Measurements from ENCODE around the gene LANCL3.

LANCL3 gene

DNA sequence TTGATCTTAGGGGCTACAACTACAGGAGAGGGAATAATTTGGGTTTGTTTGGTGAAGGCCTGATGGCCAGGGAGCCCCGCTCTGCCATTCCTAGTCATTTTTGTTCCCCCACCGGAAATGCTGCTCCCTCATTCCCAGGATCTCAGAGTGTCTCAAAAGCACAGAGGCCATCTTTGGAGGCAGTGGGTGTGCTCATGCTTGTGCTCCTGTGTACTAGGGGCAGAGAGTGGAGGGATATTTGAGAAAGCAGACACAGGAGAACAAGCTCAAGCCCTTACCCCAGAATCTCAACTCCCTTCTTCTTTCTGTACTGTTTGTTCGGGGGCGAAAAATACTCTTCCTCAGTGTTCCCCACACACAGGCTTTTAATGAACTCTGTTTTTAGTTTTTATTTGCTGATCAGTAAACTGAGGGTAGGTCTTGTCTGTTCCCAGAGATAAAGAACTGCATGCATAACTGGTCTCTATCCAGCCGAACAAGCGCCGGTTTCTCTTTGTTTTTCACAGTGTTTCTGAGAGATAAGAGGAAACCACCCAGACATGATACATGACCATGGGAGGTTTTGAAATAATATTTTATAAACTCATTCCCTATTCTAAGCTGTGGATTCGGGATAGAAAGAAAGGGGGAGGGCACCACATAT lies 81.2 kb downstream of the LANCL3 start:
- H3K4me1 ChIP-seq (ENCODE audit: control insufficient read depth, insufficient read depth, low read length), result no peaks in the 10 kb centered on the region
- TF ChIP-seq, protein P1, sequence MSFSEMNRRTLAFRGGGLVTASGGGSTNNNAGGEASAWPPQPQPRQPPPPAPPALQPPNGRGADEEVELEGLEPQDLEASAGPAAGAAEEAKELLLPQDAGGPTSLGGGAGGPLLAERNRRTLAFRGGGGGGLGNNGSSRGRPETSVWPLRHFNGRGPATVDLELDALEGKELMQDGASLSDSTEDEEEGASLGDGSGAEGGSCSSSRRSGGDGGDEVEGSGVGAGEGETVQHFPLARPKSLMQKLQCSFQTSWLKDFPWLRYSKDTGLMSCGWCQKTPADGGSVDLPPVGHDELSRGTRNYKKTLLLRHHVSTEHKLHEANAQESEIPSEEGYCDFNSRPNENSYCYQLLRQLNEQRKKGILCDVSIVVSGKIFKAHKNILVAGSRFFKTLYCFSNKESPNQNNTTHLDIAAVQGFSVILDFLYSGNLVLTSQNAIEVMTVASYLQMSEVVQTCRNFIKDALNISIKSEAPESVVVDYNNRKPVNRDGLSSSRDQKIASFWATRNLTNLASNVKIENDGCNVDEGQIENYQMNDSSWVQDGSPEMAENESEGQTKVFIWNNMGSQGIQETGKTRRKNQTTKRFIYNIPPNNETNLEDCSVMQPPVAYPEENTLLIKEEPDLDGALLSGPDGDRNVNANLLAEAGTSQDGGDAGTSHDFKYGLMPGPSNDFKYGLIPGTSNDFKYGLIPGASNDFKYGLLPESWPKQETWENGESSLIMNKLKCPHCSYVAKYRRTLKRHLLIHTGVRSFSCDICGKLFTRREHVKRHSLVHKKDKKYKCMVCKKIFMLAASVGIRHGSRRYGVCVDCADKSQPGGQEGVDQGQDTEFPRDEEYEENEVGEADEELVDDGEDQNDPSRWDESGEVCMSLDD (tag by site-specific recombination; IDR thresholded peaks at IDR 0.05), result no peak
- TF ChIP-seq, protein P2, sequence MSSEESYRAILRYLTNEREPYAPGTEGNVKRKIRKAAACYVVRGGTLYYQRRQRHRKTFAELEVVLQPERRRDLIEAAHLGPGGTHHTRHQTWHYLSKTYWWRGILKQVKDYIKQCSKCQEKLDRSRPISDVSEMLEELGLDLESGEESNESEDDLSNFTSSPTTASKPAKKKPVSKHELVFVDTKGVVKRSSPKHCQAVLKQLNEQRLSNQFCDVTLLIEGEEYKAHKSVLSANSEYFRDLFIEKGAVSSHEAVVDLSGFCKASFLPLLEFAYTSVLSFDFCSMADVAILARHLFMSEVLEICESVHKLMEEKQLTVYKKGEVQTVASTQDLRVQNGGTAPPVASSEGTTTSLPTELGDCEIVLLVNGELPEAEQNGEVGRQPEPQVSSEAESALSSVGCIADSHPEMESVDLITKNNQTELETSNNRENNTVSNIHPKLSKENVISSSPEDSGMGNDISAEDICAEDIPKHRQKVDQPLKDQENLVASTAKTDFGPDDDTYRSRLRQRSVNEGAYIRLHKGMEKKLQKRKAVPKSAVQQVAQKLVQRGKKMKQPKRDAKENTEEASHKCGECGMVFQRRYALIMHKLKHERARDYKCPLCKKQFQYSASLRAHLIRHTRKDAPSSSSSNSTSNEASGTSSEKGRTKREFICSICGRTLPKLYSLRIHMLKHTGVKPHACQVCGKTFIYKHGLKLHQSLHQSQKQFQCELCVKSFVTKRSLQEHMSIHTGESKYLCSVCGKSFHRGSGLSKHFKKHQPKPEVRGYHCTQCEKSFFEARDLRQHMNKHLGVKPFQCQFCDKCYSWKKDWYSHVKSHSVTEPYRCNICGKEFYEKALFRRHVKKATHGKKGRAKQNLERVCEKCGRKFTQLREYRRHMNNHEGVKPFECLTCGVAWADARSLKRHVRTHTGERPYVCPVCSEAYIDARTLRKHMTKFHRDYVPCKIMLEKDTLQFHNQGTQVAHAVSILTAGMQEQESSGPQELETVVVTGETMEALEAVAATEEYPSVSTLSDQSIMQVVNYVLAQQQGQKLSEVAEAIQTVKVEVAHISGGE (tag by site-specific recombination; conservative IDR thresholded peaks at IDR 0.05; ENCODE audit: low read depth), result no peak
- TF ChIP-seq ZNF555 (tag by site-specific recombination; conservative IDR thresholded peaks at IDR 0.05), result no peak
- no peak for TF ChIP-seq ZSCAN16 (tag by site-specific recombination; IDR thresholded peaks at IDR 0.05)
- no peak for TF ChIP-seq ZNF394 (tag by site-specific recombination; IDR thresholded peaks at IDR 0.05; ENCODE audit: borderline replicate concordance)
- no peak for TF ChIP-seq MYNN (tag by site-specific recombination; IDR thresholded peaks at IDR 0.05; ENCODE audit: borderline replicate concordance)
- no peak for TF ChIP-seq ZNF16 (tag by site-specific recombination; IDR thresholded peaks at IDR 0.05; ENCODE audit: low read depth)
- TF ChIP-seq, protein P3, sequence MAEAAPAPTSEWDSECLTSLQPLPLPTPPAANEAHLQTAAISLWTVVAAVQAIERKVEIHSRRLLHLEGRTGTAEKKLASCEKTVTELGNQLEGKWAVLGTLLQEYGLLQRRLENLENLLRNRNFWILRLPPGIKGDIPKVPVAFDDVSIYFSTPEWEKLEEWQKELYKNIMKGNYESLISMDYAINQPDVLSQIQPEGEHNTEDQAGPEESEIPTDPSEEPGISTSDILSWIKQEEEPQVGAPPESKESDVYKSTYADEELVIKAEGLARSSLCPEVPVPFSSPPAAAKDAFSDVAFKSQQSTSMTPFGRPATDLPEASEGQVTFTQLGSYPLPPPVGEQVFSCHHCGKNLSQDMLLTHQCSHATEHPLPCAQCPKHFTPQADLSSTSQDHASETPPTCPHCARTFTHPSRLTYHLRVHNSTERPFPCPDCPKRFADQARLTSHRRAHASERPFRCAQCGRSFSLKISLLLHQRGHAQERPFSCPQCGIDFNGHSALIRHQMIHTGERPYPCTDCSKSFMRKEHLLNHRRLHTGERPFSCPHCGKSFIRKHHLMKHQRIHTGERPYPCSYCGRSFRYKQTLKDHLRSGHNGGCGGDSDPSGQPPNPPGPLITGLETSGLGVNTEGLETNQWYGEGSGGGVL (tag by site-specific recombination; IDR thresholded peaks at IDR 0.05), result no peak
- TF ChIP-seq, protein P4, sequence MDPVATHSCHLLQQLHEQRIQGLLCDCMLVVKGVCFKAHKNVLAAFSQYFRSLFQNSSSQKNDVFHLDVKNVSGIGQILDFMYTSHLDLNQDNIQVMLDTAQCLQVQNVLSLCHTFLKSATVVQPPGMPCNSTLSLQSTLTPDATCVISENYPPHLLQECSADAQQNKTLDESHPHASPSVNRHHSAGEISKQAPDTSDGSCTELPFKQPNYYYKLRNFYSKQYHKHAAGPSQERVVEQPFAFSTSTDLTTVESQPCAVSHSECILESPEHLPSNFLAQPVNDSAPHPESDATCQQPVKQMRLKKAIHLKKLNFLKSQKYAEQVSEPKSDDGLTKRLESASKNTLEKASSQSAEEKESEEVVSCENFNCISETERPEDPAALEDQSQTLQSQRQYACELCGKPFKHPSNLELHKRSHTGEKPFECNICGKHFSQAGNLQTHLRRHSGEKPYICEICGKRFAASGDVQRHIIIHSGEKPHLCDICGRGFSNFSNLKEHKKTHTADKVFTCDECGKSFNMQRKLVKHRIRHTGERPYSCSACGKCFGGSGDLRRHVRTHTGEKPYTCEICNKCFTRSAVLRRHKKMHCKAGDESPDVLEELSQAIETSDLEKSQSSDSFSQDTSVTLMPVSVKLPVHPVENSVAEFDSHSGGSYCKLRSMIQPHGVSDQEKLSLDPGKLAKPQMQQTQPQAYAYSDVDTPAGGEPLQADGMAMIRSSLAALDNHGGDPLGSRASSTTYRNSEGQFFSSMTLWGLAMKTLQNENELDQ (tag by site-specific recombination; IDR thresholded peaks at IDR 0.05; ENCODE audit: low read depth), result no peak
- TF ChIP-seq, protein P5, sequence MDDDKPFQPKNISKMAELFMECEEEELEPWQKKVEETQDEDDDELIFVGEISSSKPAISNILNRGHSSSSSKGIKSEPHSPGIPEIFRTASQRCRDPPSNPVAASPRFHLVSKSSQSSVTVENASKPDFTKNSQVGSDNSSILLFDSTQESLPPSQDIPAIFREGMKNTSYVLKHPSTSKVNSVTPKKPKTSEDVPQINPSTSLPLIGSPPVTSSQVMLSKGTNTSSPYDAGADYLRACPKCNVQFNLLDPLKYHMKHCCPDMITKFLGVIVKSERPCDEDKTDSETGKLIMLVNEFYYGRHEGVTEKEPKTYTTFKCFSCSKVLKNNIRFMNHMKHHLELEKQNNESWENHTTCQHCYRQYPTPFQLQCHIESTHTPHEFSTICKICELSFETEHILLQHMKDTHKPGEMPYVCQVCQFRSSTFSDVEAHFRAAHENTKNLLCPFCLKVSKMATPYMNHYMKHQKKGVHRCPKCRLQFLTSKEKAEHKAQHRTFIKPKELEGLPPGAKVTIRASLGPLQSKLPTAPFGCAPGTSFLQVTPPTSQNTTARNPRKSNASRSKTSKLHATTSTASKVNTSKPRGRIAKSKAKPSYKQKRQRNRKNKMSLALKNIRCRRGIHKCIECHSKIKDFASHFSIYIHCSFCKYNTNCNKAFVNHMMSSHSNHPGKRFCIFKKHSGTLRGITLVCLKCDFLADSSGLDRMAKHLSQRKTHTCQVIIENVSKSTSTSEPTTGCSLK (tag by site-specific recombination; IDR thresholded peaks at IDR 0.05), result no peak
- no peak for TF ChIP-seq ZNF76 (tag by site-specific recombination; IDR thresholded peaks at IDR 0.05; ENCODE audit: borderline replicate concordance, low read depth)
- TF ChIP-seq TCF7L2 (IDR thresholded peaks at IDR 0.05; ENCODE audit: borderline replicate concordance, low read depth, low read length), result no peak
- no peak for TF ChIP-seq ZNF157 (tag by site-specific recombination; IDR thresholded peaks at IDR 0.05)
- TF ChIP-seq ZNF292 (tag by site-specific recombination; IDR thresholded peaks at IDR 0.05; ENCODE audit: borderline replicate concordance, low read depth), result no peak
- TF ChIP-seq ZNF24 (tag by site-specific recombination; IDR thresholded peaks at IDR 0.05), result no peak
- TF ChIP-seq ZNF239 (tag by site-specific recombination; IDR thresholded peaks at IDR 0.05), result no peak
- no peak overlapping the region for H3K27ac ChIP-seq (ENCODE audit: extremely low read depth, low read depth, low read length)
- no peaks in the 10 kb centered on the region for H3K9me3 ChIP-seq (ENCODE audit: control insufficient read depth, insufficient read depth, low read depth, low read length)
- CTCF ChIA-PET, result no interaction called here
- no peak overlapping the region for H3K4me3 ChIP-seq (ENCODE audit: low read depth, low read length)
- no peaks in the 10 kb centered on the region for H3K36me3 ChIP-seq (ENCODE audit: control insufficient read depth in 2 of 2, insufficient read depth in 1 of 2, low read length in 2 of 2)
- POLR2A ChIA-PET, result no interaction called here

Measured in HEK293 (cell line).